Spleen (tissue), 7 donors: Measurements from ENCODE around the gene RTL1.

Experiments used
- CTCF ChIP-seq, 11 experiments: fragments of 200-600 bp in 7 of 11; fragments of 450-650 bp in 4 of 11; sonication (generic) in 4 of 11; IDR thresholded peaks in 8 of 11; conservative IDR thresholded peaks in 3 of 11; 1 replicate in 7 of 11; 2 replicates in 4 of 11; pipeline versions ENCODE4 v1.4.0 to v1.8.0; 2016 to 2021; ENCODE audit warnings: antibody characterized with exemption in 11 of 11, inconsistent platforms in 4 of 11, mild to moderate bottlenecking in 1 of 11
- POLR2A ChIP-seq, 3 donors: fragments of 450-650 bp; IDR thresholded peaks; one replicate each; pipeline ENCODE4 v1.5.1; 2017; ENCODE audit warnings: antibody characterized with exemption in 3 of 3, mild to moderate bottlenecking in 1 of 3
- POLR2AphosphoS5 ChIP-seq, 3 donors: sonication (generic); formaldehyde crosslinking; IDR thresholded peaks; one replicate each; pipeline ENCODE4 v1.5.1; 2017; ENCODE audit warnings: antibody characterized with exemption in 3 of 3
- donor health status: DM: no; HTN: no; CAD: no; lungs with moderate emphysema.
- donor health status: DM: no; HTN: no; CAD: no.
- donor health status: DM: no; HTN: no; CAD: no.

DNA sequence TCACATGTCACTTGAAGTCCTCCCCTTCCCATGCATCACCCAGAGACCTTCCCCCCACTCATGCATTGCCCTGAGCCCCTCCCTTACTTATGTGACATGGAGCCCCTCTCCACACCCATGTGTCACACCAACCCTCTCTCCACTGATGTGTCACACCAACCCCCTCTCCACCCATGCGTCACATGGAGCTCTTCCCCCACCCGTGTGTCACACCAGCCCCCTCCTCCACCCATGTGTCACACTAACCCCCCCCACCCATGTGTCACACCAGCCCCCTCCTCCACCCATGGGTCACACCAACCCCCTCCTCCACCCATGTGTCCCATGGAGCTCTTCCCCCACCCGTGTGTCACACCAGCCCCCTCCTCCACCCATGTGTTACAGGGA is 30.4 kb downstream of the RTL1 start:
- no peak for TF ChIP-seq POLR2AphosphoS5 (IDR thresholded peaks at IDR 0.05)
- no peak for TF ChIP-seq POLR2A (IDR thresholded peaks at IDR 0.05)
- no peak for TF ChIP-seq CTCF (IDR thresholded peaks at IDR 0.05 in 8 of 11, conservative IDR thresholded peaks at IDR 0.05 in 3 of 11)
